Stimulated activated CD8-positive, alpha-beta memory T cell treated with anti-CD3 and anti-CD28 coated beads, Interleukin-7, amount 100 ng/mL, for 24 hours (primary cell): ENCODE measurements around the gene HDGFL2.

Experiments used
- DNase-seq: peaks from one replicate; pipeline ENCODE4 v3.0.0-alpha.2; 2020; ENCODE audit warnings: low read depth

HDGFL2 gene

GRCh38 chr19:4471403-4472173 lies 509 bp upstream of the HDGFL2 start:
- DNase-seq: peak; percentile 91

- DNase-seq: no peak
Measured at GRCh38 chr19:4473011-4473762, 1.1 kb downstream of the HDGFL2 start.

- DNase-seq: no peak
Measured at GRCh38 chr19:4473763-4474513, 1.8 kb downstream of the HDGFL2 start.

DNA sequence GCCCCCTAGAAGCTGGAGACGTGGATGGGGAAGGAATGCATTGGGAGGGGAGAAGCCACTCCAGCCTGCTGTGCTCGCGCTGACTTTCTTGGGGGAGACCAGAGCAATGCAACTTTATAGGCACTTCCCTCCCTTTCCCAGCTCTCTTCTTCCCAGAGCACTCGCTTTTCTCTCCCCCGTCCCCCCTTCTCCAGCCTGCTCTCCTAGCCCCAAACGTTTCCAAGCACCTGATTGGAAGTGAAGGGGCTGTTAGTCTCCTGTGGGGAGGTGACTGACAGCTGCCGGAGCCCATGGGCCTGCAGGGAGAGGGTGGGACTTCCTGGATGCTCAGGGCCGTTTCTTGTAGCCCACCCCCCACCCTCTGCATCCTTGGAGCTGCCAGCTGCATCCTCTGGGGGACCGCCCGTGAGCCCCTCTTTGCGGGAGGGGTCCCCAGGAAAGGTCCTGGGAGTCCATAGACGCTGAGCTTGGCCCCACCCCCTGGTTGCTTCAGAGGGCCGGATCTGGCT lies 2.5 kb downstream of the HDGFL2 start:
- DNase-seq: no peak

- DNase-seq: no peak
Measured at GRCh38 chr19:4477034-4477801, 5.1 kb downstream of the HDGFL2 start.

GRCh38 chr19:4482721-4483364 lies 10.7 kb downstream of the HDGFL2 start:
- no peak for DNase-seq

DNA sequence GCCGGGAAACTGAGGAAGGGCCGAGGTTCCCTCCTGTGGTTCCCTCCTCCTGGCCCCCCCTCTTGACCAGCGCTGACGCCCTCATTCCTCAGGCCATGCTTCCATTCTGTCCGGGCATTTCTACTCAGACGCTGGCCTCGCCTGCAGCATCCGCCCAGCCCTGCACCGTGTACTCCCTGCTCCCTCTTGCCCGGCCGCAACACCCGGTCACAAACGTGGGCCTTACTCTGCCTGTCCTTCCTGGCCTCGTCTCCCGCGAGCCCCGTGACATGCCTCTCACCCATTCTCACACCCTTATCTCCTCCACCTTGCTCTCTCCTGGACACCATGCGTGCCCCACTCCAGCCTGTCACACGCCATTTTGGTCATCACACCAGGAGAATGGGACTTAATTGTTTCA lies 11.3 kb downstream of the HDGFL2 start:
- no peak for DNase-seq

DNA sequence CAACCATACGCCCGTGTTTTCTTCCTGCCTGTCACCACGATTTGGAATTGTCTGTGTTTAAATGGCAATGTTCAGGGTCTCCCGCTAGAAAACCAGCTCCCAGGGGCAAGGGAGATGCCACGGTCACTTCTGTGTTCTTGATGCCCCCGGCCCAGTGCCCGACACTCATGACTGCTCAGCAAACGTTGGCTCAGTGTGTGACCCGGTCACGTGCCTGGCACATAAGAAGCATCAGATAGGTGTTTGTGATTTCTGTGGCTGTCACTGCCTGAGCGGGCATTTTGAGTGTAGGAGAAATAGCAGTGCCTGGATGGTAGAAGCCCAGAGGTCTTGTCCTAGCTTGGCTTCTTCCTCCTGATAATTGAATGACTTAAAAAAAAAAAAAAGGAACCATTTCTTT lies 15.5 kb downstream of the HDGFL2 start:
- no peak for DNase-seq

DNA sequence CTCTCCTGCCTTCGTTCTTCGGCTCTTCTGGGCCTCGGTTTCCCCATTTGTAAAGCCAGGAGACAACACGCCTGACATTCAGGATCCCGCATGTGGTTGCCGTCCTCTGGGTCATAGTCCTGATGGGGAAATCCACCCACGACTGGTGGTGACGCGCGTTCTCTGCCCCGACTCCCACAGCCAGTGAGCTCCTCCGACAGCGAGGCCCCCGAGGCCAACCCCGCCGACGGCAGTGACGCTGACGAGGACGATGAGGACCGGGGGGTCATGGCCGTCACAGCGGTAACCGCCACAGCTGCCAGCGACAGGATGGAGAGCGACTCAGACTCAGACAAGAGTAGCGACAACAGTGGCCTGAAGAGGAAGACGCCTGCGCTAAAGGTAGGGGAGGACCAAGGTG lies 16.4 kb downstream of the HDGFL2 start:
- no peak for DNase-seq

GRCh38 chr19:4491446-4491845 lies 19.3 kb downstream of the HDGFL2 start:
- DNase-seq: no peak

DNA sequence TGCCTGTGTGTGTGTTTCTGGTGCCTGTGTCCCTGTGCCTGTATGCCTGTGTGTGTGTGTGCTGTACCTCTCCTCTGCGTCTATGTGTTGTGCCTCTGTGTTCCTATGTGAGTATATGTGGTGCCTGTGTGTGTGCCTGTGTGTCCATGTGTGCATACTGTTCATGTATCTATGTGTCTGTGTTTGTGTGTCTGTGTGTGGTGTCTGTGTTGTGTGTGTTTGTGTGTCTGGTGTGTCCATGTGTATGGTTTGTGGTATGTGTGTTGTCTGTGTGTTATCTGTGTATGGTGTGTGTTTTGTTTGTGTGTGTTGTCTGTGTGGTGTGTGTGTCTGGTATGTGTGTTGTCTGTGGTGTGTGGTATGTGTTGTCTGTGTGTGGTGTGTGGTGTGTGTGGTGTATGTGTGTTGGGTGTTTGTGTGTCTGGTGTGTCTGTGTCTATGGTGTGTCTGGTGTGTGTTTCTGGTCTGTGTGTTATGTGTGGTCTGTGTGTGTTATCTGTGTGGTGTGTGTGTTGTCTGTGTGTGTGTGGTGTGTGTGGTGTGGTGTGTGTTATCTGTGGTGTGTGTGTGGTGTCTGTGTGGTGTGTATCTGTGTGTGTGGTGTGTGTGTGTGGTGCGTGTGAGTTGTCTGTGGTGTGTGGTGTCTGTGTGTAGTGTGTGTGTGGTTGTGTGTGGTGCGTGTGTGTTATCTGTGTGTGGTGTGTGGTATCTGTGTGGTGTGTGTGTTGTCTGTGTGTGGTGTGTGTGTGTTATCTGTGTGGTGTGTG lies 20.4 kb downstream of the HDGFL2 start:
- no peak for DNase-seq

- DNase-seq: no peak
Measured at GRCh38 chr19:4493104-4493928, 21.2 kb downstream of the HDGFL2 start.

GRCh38 chr19:4493929-4494690 lies 22.0 kb downstream of the HDGFL2 start:
- DNase-seq: no peak

DNA sequence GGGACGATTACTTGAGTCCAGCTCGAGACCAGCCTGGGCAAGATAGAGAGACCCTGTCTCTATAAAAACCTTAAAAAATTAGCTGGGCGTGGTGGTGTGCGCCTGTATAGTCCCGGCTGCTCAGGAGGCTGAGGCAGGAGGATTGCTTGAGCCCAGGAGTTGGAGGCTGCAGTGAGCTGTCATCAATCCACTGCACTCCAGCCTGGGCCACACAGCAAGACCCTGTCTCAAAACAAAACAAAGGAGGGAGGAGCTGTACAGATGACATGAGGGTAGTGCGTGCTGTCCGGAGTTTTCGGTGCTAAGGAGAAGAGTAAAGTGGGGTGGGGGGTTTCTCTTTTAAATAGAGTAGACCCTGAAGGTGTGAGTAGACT lies 22.6 kb downstream of the HDGFL2 start:
- no peak for DNase-seq

GRCh38 chr19:4495471-4495870 lies 23.4 kb downstream of the HDGFL2 start:
- DNase-seq: no peak

GRCh38 chr19:4496304-4496703 lies 24.2 kb downstream of the HDGFL2 start:
- no peak for DNase-seq

DNA sequence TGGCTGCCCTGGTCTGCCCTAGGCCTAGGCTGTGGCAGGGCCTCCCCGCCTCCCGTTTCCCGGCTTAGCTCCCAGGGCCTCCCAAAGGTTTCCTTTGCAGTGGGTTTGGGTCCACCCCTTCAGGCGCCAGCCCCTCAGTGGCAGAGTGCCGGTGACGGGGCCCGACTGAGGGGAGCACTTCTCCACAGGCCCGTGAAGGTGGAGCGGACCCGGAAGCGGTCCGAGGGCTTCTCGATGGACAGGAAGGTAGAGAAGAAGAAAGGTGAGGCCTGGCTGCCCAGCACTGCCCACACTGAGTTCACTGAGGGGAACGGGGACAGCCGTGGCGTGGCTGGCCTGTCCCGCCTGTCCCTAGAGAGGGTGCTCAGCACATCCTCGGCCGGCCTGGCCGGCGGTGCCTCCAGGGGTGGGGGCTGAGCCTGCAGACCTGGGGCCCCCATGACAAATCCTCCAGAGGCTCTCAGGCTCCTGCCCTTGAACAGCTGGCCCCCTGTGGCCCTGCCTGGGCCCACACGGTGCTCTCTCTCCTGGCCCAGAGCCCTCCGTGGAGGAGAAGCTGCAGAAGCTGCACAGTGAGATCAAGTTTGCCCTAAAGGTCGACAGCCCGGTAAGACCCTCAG lies 25.8 kb downstream of the HDGFL2 start:
- DNase-seq: no peak

DNA sequence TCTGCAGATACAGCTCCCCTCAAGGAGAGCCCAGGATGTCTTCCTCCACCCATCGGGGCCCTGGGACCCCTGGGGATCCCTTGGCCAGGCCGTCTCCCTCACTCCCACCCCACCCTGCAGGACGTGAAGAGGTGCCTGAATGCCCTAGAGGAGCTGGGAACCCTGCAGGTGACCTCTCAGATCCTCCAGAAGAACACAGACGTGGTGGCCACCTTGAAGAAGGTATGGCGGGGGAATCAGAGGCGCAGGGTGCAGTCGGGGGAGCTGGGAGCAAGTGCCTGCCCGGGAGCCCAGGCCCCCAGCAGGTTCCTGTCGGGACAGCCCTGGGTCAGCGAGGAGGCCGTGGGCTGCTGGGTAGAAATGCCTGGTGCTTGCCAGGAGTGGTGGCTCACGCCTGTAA lies 26.6 kb downstream of the HDGFL2 start:
- no peak for DNase-seq

- no peak for DNase-seq
Measured at GRCh38 chr19:4499318-4499717, 27.2 kb downstream of the HDGFL2 start.
